NCI-H510A treated with DMSO at 0.1 percent for 48 hours (cell line): ENCODE measurements around the gene PGM3.

Experiments used
- DNase-seq: peaks from one replicate; lab custom pipeline; 2025; lab: John Stamatoyannopoulos, UW

PGM3 gene

GRCh38 chr6:83119742-83120300 lies 73.2 kb downstream of the PGM3 start:
- no peak for DNase-seq

- no peak for DNase-seq
Measured at GRCh38 chr6:83117802-83118201, 75.3 kb downstream of the PGM3 start.
